ENCODE results near the gene BRCA1.

BRCA1 gene

GRCh38 chr17:43146649-43147048 is 21.5 kb upstream of the BRCA1 start:
- Histone ChIP-seq H3K4me3 (ENCODE audit: low read depth, low read length) (no peak overlapping the region), H3K18ac (ENCODE audit: low read length) (no peak overlapping the region), H3K4me1 (ENCODE audit: control insufficient read depth in 1 of 2, insufficient read depth in 2 of 2, low read length in 2 of 2) (no peaks in the 10 kb centered on the region), H3K79me2 (ENCODE audit: control insufficient read depth, insufficient read depth, low read length, poor library complexity) (no peaks in the 10 kb centered on the region), H2AFZ (ENCODE audit: insufficient read depth, low read length, poor library complexity) (no peak overlapping the region), H3K23ac (ENCODE audit: low read length) (no peak overlapping the region), H4K12ac (ENCODE audit: low read depth, low read length) (no peak overlapping the region), H4K91ac (ENCODE audit: low read depth, low read length) (no peak overlapping the region), H3K9me3 (ENCODE audit: insufficient read depth, low read depth, low read length) (no peaks in the 10 kb centered on the region), H4K8ac (ENCODE audit: low read depth, low read length) (no peak overlapping the region), H3K14ac (ENCODE audit: low read length) (no peak overlapping the region), H3K27me3 (ENCODE audit: insufficient read depth, low read length) (no peaks in the 10 kb centered on the region), H3K4me2 (ENCODE audit: low read length) (no peak overlapping the region), H2BK5ac (ENCODE audit: low read depth, low read length, poor library complexity) (no peak overlapping the region), H3K36me3 (ENCODE audit: control insufficient read depth in 1 of 2, insufficient read depth in 2 of 2, low read length in 2 of 2) (peaks cover 0 to 1% of the 10 kb centered on the region in 2 experiments), H2BK120ac (ENCODE audit: insufficient read depth, low read length, poor library complexity) (no peak overlapping the region), H2AK5ac (ENCODE audit: low read length) (no peak overlapping the region), H3K4ac (ENCODE audit: low read depth, low read length) (no peak overlapping the region), H2BK12ac (ENCODE audit: low read length) (no peak overlapping the region), H3K9ac (ENCODE audit: low read length) (no peak overlapping the region), H3K79me1 (ENCODE audit: low read length) (no peaks in the 10 kb centered on the region), H3K27ac (ENCODE audit: low read depth, low read length) (no peak overlapping the region)
- DNase-seq: no peak
- WGBS (ENCODE audit: extremely low coverage, insufficient coverage, insufficient read length): no CpG with 5 or more reads among the region's 4 CpGs

GRCh38 chr17:43143201-43143600 is 18.0 kb upstream of the BRCA1 start:
- Histone ChIP-seq H3K9ac (ENCODE audit: low read length) (no peak overlapping the region), H3K23ac (ENCODE audit: low read length) (no peak overlapping the region), H3K4me1 (ENCODE audit: control insufficient read depth in 1 of 2, insufficient read depth in 2 of 2, low read length in 2 of 2) (no peaks in the 10 kb centered on the region), H4K12ac (ENCODE audit: low read depth, low read length) (no peak overlapping the region), H3K14ac (ENCODE audit: low read length) (no peak overlapping the region), H3K79me1 (ENCODE audit: low read length) (no peaks in the 10 kb centered on the region), H3K79me2 (ENCODE audit: control insufficient read depth, insufficient read depth, low read length, poor library complexity) (no peaks in the 10 kb centered on the region), H2BK12ac (ENCODE audit: low read length) (no peak overlapping the region), H3K9me3 (ENCODE audit: insufficient read depth, low read depth, low read length) (no peaks in the 10 kb centered on the region), H3K4me3 (ENCODE audit: low read depth, low read length) (no peak overlapping the region), H3K18ac (ENCODE audit: low read length) (no peak overlapping the region), H3K4ac (ENCODE audit: low read depth, low read length) (no peak overlapping the region), H4K91ac (ENCODE audit: low read depth, low read length) (no peak overlapping the region), H3K27me3 (ENCODE audit: insufficient read depth, low read length) (no peaks in the 10 kb centered on the region), H4K8ac (ENCODE audit: low read depth, low read length) (no peak overlapping the region), H3K27ac (ENCODE audit: low read depth, low read length) (no peak overlapping the region), H2AK5ac (ENCODE audit: low read length) (no peak overlapping the region), H2BK5ac (ENCODE audit: low read depth, low read length, poor library complexity) (no peak overlapping the region), H2AFZ (ENCODE audit: insufficient read depth, low read length, poor library complexity) (no peak overlapping the region), H3K4me2 (ENCODE audit: low read length) (no peak overlapping the region), H3K36me3 (ENCODE audit: control insufficient read depth in 1 of 2, insufficient read depth in 2 of 2, low read length in 2 of 2) (peaks cover 0 to 3% of the 10 kb centered on the region in 2 experiments), H2BK120ac (ENCODE audit: insufficient read depth, low read length, poor library complexity) (no peak overlapping the region)
- DNase-seq: no peak
- no CpG with 5 or more reads among the region's 5 CpGs for WGBS (ENCODE audit: extremely low coverage, insufficient coverage, insufficient read length)

GRCh38 chr17:43142153-43142552 is 17.0 kb upstream of the BRCA1 start:
- WGBS (ENCODE audit: extremely low coverage, insufficient coverage, insufficient read length): no CpG with 5 or more reads among the region's 5 CpGs
- Histone ChIP-seq H3K4ac (ENCODE audit: low read depth, low read length) (no peak overlapping the region), H4K91ac (ENCODE audit: low read depth, low read length) (no peak overlapping the region), H3K9ac (ENCODE audit: low read length) (no peak overlapping the region), H2AFZ (ENCODE audit: insufficient read depth, low read length, poor library complexity) (no peak overlapping the region), H4K12ac (ENCODE audit: low read depth, low read length) (no peak overlapping the region), H3K27ac (ENCODE audit: low read depth, low read length) (no peak overlapping the region), H3K79me1 (ENCODE audit: low read length) (no peaks in the 10 kb centered on the region), H3K9me3 (ENCODE audit: insufficient read depth, low read depth, low read length) (no peaks in the 10 kb centered on the region), H3K27me3 (ENCODE audit: insufficient read depth, low read length) (no peaks in the 10 kb centered on the region), H2AK5ac (ENCODE audit: low read length) (no peak overlapping the region), H3K18ac (ENCODE audit: low read length) (no peak overlapping the region), H2BK120ac (ENCODE audit: insufficient read depth, low read length, poor library complexity) (no peak overlapping the region), H3K36me3 (ENCODE audit: control insufficient read depth in 1 of 2, insufficient read depth in 2 of 2, low read length in 2 of 2) (peaks cover 0 to 3% of the 10 kb centered on the region in 2 experiments), H3K4me1 (ENCODE audit: control insufficient read depth in 1 of 2, insufficient read depth in 2 of 2, low read length in 2 of 2) (no peaks in the 10 kb centered on the region), H3K23ac (ENCODE audit: low read length) (no peak overlapping the region), H2BK12ac (ENCODE audit: low read length) (no peak overlapping the region), H4K8ac (ENCODE audit: low read depth, low read length) (no peak overlapping the region), H3K4me3 (ENCODE audit: low read depth, low read length) (no peak overlapping the region), H3K79me2 (ENCODE audit: control insufficient read depth, insufficient read depth, low read length, poor library complexity) (no peaks in the 10 kb centered on the region), H3K4me2 (ENCODE audit: low read length) (no peak overlapping the region), H3K14ac (ENCODE audit: low read length) (no peak overlapping the region), H2BK5ac (ENCODE audit: low read depth, low read length, poor library complexity) (no peak overlapping the region)
- no peak for DNase-seq

- H2AFZ ChIP-seq (ENCODE audit: insufficient read depth, low read length, poor library complexity): no peak overlapping the region
- no peaks in the 10 kb centered on the region for H3K79me2 ChIP-seq (ENCODE audit: control insufficient read depth, insufficient read depth, low read length, poor library complexity)
- H3K9ac ChIP-seq (ENCODE audit: low read length): no peak overlapping the region
- no peak overlapping the region for H3K4me3 ChIP-seq (ENCODE audit: low read depth, low read length)
- H3K9me3 ChIP-seq (ENCODE audit: insufficient read depth, low read depth, low read length): no peaks in the 10 kb centered on the region
- no peak overlapping the region for H3K4me2 ChIP-seq (ENCODE audit: low read length)
- no peaks in the 10 kb centered on the region for H3K79me1 ChIP-seq (ENCODE audit: low read length)
- peaks cover 2 to 3% of the 10 kb centered on the region in 2 experiments for H3K36me3 ChIP-seq (ENCODE audit: control insufficient read depth in 1 of 2, insufficient read depth in 2 of 2, low read length in 2 of 2)
- no peak overlapping the region for H4K12ac ChIP-seq (ENCODE audit: low read depth, low read length)
- H3K27ac ChIP-seq (ENCODE audit: low read depth, low read length): no peak overlapping the region
- H3K14ac ChIP-seq (ENCODE audit: low read length): no peak overlapping the region
- H2BK5ac ChIP-seq (ENCODE audit: low read depth, low read length, poor library complexity): no peak overlapping the region
- no peak overlapping the region for H2BK12ac ChIP-seq (ENCODE audit: low read length)
- no CpG with 5 or more reads among the region's 11 CpGs for whole genome bisulfite sequencing (ENCODE audit: extremely low coverage, insufficient coverage, insufficient read length)
- no peak for DNase-seq
- no peak overlapping the region for H4K8ac ChIP-seq (ENCODE audit: low read depth, low read length)
- H3K27me3 ChIP-seq (ENCODE audit: insufficient read depth, low read length): no peaks in the 10 kb centered on the region
- H3K23ac ChIP-seq (ENCODE audit: low read length): no peak overlapping the region
- H3K4me1 ChIP-seq (ENCODE audit: control insufficient read depth in 1 of 2, insufficient read depth in 2 of 2, low read length in 2 of 2): no peaks in the 10 kb centered on the region
- H2AK5ac ChIP-seq (ENCODE audit: low read length): no peak overlapping the region
- no peak overlapping the region for H2BK120ac ChIP-seq (ENCODE audit: insufficient read depth, low read length, poor library complexity)
- H3K18ac ChIP-seq (ENCODE audit: low read length): no peak overlapping the region
- no peak overlapping the region for H3K4ac ChIP-seq (ENCODE audit: low read depth, low read length)
- no peak overlapping the region for H4K91ac ChIP-seq (ENCODE audit: low read depth, low read length)
These were observed 15.5 kb upstream of the BRCA1 start for GRCh38 chr17:43140396-43141332.

Measured in trophoblast cell (in vitro differentiated cells and primary cell).